HG03565 (cell line): ENCODE data around the gene CCDC12.

Source experiments
- ATAC-seq: cut with Tn5 transposase; IDR thresholded peaks from one replicate; pipeline ENCODE4 v1.9.1; 2021; ENCODE audit warnings: mild to moderate bottlenecking, moderate library complexity; ENCODE audit not compliant: unreplicated experiment

CCDC12 gene

GRCh38 chr3:46909535-46910161 lies 66.9 kb downstream of the CCDC12 start:
- no peak for ATAC-seq

DNA sequence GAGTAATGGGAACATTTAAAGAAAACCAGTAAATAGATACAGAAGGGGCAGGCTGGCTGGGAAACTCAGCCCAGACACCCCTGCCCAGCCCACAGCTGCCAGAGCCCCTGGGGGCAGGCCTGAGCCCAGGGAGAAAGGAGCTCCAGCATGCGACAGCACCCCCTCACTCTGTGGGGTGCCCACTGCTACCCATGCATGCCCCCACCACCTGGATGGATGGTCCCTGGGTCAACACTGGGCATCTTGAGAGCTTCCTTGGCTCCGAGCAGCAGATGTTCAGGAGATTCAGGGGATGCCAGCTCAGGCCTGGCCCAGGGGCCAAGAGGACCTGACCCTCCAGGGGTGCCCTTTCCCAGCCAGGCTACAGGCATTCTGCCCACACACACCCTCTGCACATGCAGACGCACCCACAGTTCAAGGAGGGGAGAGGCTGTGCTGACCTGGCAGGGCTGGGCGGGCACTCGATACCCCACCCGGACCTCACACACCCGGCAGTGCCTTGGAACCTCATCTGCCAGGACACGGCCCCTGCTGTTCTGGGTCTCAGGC lies 67.5 kb downstream of the CCDC12 start:
- no peak for ATAC-seq

DNA sequence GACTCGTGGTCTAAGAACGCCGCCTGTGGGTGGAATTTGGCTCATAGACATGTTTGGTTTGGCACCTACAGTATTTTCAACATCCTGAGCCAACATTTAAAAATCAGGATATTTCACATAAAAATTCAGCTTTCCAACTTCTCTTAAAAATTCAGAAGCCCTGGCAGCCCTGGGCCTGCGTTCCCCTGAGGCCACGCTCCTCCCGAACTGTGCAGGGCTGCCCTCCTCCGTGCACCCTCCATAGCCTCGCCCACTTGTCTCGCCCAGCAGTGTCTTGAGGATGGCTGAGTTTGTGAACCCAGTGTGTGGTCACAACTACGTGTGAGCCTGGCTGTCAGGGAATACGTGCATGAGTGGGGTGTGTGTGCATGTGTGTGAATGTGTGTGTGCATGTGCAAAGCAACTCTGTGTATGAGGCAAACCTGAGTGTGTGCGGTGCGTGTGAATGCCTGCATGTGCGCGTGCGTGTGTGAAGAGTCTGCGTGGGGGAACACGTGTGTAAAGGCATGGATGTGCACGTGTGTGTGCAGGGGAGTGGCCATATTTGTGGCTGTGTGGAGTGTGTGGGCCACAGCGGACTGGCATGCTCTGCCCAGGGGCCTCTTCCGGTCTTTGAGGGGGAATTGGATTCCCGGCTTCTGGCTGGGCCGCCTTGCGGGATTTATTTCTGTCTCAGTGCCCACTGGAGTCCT lies 68.1 kb downstream of the CCDC12 start:
- ATAC-seq: no peak

GRCh38 chr3:46907960-46908293 lies 68.6 kb downstream of the CCDC12 start:
- no peak for ATAC-seq

- ATAC-seq: no peak
Measured at GRCh38 chr3:46907271-46907670, 69.3 kb downstream of the CCDC12 start.

- ATAC-seq: no peak
Measured at GRCh38 chr3:46906471-46907058, 70.0 kb downstream of the CCDC12 start.

DNA sequence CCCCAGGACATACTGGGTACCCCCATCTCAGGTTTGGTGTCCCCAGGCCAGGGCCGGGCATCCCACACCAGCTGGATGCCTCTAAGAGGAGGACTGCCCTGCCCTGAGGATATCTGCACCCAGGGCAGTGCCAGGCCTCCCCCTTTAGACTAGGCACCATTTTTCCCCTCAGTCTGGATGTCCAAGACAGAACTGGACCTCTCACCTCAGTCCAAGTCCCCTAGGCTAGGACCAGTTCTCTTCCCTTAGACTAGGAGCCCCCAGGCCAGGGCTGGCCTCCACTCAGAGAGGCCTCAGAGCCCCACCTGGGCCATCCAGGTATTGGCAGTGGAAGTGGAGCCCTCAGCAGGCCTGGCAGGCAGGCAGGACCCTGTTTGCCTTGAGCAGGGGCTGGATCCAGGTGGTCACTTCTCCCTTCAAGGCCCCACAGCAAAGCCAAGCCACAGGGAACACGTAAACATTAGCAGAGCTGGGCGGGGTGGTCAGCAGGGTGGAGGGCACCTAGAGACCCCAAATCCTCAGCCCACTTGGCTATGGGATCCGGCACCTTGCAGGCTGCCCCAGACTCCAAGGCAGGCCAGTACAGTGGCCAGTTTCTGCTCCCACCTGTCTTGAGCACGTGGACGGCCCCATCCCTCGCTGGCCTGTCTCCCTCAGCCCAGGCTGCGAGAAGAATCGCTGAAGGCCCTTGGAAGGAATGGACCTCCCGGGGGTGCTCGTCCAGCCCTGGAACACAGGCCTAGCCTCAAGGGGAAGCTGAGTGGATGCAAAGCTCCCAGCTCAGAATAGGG lies 70.7 kb downstream of the CCDC12 start:
- no peak for ATAC-seq

DNA sequence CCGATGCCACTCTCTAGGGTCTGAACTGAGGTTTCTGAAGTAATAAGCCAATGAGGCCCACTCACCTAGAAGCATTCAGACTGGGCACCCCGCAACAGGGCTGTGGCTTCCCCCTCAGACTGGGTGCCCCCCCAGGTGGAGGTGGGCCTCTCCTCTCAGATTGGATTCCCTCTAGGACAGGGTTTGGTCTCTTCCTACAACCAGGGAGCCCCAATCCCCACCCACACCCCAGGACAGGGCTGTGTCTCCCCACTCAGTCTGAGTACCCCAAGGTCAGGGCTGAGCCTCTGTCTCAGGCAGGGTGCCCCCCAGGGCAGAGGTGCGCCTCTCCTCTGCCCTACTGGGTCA lies 71.4 kb downstream of the CCDC12 start:
- no peak for ATAC-seq

DNA sequence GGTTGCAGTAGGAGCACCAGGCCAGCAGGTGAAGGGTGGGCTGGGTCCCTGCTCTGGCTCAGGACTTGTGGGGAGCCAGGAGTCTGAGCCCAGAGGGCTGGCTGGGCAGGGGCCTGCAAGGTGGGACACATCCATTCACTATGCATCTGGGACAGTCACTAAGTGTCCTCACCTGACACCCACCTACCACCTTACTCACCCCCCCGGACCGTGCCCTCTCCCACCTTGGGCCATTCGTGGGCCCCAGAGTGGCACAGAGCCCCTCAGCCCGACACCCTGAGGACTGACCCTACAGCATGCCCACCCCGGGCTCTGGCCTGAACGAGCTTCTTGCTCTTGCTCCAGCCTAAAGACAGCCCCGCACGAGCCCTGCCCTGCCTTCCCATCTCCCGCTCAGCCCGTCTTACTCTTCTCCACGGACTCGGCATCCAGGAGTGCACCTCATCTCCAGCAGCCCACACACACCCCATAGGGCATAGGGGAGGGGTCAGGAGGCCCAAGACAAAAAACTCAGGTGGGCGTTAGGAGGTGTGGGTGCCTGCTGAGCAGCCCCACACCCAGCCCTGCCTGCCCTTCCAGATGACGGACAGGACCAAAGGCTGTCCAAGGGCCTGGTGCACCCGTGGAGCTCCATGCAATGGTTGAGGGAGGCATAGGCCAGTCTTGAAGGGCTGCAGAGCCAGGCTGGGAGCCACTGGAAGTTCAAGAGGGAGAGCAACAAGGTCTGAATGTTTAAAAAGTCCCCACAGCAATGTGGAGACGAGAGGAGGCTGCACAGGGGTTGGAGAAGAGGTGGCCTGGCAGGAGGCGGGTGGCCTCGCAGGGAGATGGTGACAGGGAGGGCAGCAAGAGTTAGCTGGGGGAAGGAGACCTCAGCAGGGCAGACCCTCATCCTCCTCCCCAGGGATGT lies 72.0 kb downstream of the CCDC12 start:
- no peak for ATAC-seq

- ATAC-seq: no peak
Measured at GRCh38 chr3:46903341-46904302, 72.9 kb downstream of the CCDC12 start.

DNA sequence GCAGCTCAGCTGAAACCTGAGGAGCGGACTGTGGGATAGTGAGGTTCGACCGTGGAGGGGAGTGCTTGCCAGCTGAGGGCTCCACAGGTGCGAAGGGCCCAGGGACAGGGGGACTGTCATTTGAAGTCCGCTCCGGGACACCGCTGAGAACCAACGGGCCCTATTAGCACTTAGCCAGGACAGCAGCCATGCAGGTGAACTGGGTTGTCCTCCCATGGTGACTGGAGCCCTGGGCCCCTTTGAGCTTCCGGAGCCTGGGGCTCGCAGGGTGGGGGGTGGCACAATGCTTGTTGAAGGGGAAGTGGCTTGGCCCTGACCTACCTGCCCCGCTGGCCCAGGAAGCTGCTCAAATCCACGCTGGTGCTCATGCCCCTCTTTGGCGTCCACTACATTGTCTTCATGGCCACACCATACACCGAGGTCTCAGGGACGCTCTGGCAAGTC lies 74.3 kb downstream of the CCDC12 start:
- no peak for ATAC-seq

GRCh38 chr3:46901591-46902187 lies 74.9 kb downstream of the CCDC12 start:
- ATAC-seq: no peak

- ATAC-seq: no peak
Measured at GRCh38 chr3:46901061-46901460, 75.5 kb downstream of the CCDC12 start.

DNA sequence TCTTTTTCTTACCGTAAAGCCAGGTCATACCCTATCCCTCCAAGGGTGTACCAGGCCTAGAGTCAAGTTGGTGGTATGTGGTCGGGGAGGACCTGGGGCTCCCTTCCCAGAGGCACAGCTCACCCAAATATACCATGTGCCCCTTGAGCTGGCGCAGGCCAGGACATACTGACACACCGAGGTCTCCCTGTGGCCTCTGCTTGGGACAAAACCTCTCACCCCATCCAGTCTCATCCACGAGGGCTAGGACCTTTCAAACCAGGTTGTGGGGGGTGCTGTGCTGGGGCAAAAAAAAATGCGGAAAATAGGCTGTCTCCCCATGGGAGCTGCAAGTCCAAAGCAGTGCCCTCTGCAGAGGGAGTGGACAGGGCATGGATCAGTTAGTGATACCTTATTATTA lies 76.2 kb downstream of the CCDC12 start:
- no peak for ATAC-seq

DNA sequence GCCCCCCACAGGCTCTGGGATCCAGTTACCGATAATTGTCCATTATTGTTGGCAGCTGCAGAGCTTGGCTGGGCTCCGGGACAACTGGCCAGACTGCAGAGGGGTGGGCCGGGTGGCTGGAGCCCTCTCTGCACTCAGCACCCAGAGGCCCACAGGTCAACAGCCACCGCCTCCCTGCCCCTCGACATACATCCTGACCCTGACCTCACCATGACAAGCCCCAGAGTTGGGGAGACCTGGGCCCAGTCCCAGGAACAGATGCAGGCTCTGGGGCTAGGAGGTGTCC lies 76.6 kb downstream of the CCDC12 start:
- ATAC-seq: no peak

DNA sequence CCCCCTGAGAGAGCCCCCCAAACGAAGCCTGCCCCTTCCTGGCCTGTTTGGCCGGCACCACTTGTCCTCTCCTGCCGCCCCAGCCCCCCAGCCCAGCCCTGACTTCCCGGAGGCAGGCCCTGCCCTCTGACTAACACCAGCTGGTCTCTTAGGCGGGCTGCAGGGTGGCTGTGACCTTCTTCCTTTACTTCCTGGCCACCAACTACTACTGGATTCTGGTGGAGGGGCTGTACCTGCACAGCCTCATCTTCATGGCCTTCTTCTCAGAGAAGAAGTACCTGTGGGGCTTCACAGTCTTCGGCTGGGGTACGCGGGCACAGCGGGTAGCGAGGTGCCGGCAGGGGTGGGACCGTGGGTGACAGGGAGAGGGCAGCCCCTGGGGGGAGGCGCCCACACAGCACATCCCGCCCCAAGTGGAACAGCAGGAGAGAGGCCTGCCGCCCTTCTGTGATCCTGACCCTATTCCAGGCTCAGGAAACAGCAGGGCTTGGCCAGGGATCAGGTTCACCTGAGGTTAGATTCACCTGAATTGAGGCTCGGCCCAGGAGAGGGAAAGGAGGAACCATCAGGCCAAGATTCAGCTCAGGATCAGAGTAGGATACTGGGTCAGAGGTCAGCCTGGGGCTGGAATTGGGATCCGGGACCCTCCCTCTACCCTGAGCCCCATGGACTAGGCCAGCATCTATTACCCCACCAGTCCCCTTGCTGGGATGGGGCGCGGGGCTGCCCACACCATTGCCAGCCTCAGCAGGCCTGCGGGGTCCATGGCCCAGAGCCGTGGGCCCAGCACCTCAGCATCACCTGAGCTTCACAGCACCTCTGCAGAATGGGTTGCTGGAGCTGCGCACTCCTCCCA lies 77.2 kb downstream of the CCDC12 start:
- no peak for ATAC-seq

- no peak for ATAC-seq
Measured at GRCh38 chr3:46898321-46899150, 78.0 kb downstream of the CCDC12 start.
